Measurements from ENCODE around the gene S100A2.

The S100A2 gene

GRCh38 chr1:153536671-153537375 is 28.8 kb downstream of the S100A2 start:
- Histone ChIP-seq H3K4me1 (ENCODE audit: control insufficient read depth, low read length) (peaks cover 6% of the 10 kb centered on the region; the same call in 1 of the 2 replicates), H3K27me3 (ENCODE audit: control insufficient read depth, low read length) (peaks cover 28% of the 10 kb centered on the region), H3K4me2 (ENCODE audit: low read length) (no peak overlapping the region; the same call in 1 of the 2 replicates), H3K36me3 (ENCODE audit: control insufficient read depth, low read length) (no peaks in the 10 kb centered on the region), H3K9me2 (replicated peaks; ENCODE audit: control insufficient read depth, low read length) (no peaks in the 10 kb centered on the region), H4K20me1 (ENCODE audit: control insufficient read depth, insufficient read depth, low read depth, low read length) (no peaks in the 10 kb centered on the region), H3K9me3 (ENCODE audit: control insufficient read depth, insufficient read depth, low read length) (no peaks in the 10 kb centered on the region), H3K27ac (ENCODE audit: low read depth, low read length) (no peak overlapping the region), H3K79me2 (ENCODE audit: control insufficient read depth, low read length) (no peaks in the 10 kb centered on the region), H3K4me3 (ENCODE audit: low read length) (no peak overlapping the region), H3F3A (ENCODE audit: control insufficient read depth, insufficient read depth) (no peaks in the 10 kb centered on the region)
- no peak for TF ChIP-seq EZH2phosphoT487 (IDR thresholded peaks at IDR 0.05; ENCODE audit: borderline replicate concordance, low read length)
- TF ChIP-seq, protein P1, sequence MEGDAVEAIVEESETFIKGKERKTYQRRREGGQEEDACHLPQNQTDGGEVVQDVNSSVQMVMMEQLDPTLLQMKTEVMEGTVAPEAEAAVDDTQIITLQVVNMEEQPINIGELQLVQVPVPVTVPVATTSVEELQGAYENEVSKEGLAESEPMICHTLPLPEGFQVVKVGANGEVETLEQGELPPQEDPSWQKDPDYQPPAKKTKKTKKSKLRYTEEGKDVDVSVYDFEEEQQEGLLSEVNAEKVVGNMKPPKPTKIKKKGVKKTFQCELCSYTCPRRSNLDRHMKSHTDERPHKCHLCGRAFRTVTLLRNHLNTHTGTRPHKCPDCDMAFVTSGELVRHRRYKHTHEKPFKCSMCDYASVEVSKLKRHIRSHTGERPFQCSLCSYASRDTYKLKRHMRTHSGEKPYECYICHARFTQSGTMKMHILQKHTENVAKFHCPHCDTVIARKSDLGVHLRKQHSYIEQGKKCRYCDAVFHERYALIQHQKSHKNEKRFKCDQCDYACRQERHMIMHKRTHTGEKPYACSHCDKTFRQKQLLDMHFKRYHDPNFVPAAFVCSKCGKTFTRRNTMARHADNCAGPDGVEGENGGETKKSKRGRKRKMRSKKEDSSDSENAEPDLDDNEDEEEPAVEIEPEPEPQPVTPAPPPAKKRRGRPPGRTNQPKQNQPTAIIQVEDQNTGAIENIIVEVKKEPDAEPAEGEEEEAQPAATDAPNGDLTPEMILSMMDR (IDR thresholded peaks at IDR 0.05; ENCODE audit: low read depth, low read length, poor library complexity, severe bottlenecking) = no peak

- Histone ChIP-seq H3K4me3 (ENCODE audit: low read length) (peak overlapping the region; percentile 48), H3F3A (ENCODE audit: control insufficient read depth, insufficient read depth) (no peaks in the 10 kb centered on the region), H3K4me2 (ENCODE audit: low read length) (peak overlapping the region; percentile 62), H4K20me1 (ENCODE audit: control insufficient read depth, insufficient read depth, low read depth, low read length) (no peaks in the 10 kb centered on the region), H3K4me1 (ENCODE audit: control insufficient read depth, low read length) (peaks cover 6% of the 10 kb centered on the region; the same call in 1 of the 2 replicates), H3K9me3 (ENCODE audit: control insufficient read depth, insufficient read depth, low read length) (no peaks in the 10 kb centered on the region), H3K79me2 (ENCODE audit: control insufficient read depth, low read length) (no peaks in the 10 kb centered on the region), H3K36me3 (ENCODE audit: control insufficient read depth, low read length) (no peaks in the 10 kb centered on the region), H3K27me3 (ENCODE audit: control insufficient read depth, low read length) (peaks cover 30% of the 10 kb centered on the region), H3K9me2 (replicated peaks; ENCODE audit: control insufficient read depth, low read length) (no peaks in the 10 kb centered on the region), H3K27ac (ENCODE audit: low read depth, low read length) (no peak overlapping the region)
- TF ChIP-seq EZH2phosphoT487 (IDR thresholded peaks at IDR 0.05; ENCODE audit: borderline replicate concordance, low read length) = no peak
- TF ChIP-seq, protein P1 (IDR thresholded peaks at IDR 0.05; ENCODE audit: low read depth, low read length, poor library complexity, severe bottlenecking) = no peak
These were observed 29.5 kb downstream of the S100A2 start for GRCh38 chr1:153536012-153536670.

- peaks cover 6% of the 10 kb centered on the region; the same call in 1 of the 2 replicates for H3K4me1 ChIP-seq (ENCODE audit: control insufficient read depth, low read length)
- H3K9me2 ChIP-seq (replicated peaks; ENCODE audit: control insufficient read depth, low read length) = no peaks in the 10 kb centered on the region
- peak within 1 kb of the TSS; percentile 48 for H3K4me3 ChIP-seq (ENCODE audit: low read length)
- no peaks in the 10 kb centered on the region for H3K9me3 ChIP-seq (ENCODE audit: control insufficient read depth, insufficient read depth, low read length)
- no peaks in the 10 kb centered on the region for H4K20me1 ChIP-seq (ENCODE audit: control insufficient read depth, insufficient read depth, low read depth, low read length)
- H3K27ac ChIP-seq (ENCODE audit: low read depth, low read length) = no peak within 1 kb of the TSS
- no peaks in the 10 kb centered on the region for H3F3A ChIP-seq (ENCODE audit: control insufficient read depth, insufficient read depth)
- H3K79me2 ChIP-seq (ENCODE audit: control insufficient read depth, low read length) = no peaks in the 10 kb centered on the region
- peak within 1 kb of the TSS; percentile 62 for H3K4me2 ChIP-seq (ENCODE audit: low read length)
- peaks cover 35% of the 10 kb centered on the region for H3K27me3 ChIP-seq (ENCODE audit: control insufficient read depth, low read length)
- TF ChIP-seq, protein P1 (IDR thresholded peaks at IDR 0.05; ENCODE audit: low read depth, low read length, poor library complexity, severe bottlenecking) = no peak
- no peak for TF ChIP-seq EZH2phosphoT487 (IDR thresholded peaks at IDR 0.05; ENCODE audit: borderline replicate concordance, low read length)
- H3K36me3 ChIP-seq (ENCODE audit: control insufficient read depth, low read length) = no peaks in the 10 kb centered on the region
These were observed 30.2 kb downstream of the S100A2 start, which contains the start of gene S100A6 for GRCh38 chr1:153535242-153536011. TSS of gene S100A6 (minus strand) at chr1:153535991. CDS start at chr1:153535339, 652 bp downstream.

Measured in DOHH2 (cell line).